A549 (cell line): Measurements from ENCODE around the gene KLHL35. TPM values are rescaled to one million over a fixed set of nuclear protein-coding genes. Genes with fewer than 3 reads are reported as not detected.
A peak's percentile ranks its signal among the peaks of the same experiment; 100 is the strongest.

Source experiments
- ATAC-seq, 2 experiments: fragments of 200-7000 bp in 1 of 2; fragments of >200 bp in 1 of 2; cut with Nextera tagmentation in 1 of 2; cut with Tn5 transposase in 1 of 2; 3 replicates each; pipeline versions ENCODE4 v1.8.0 to v1.9.1; 2018 to 2020; ENCODE audit warnings: mild to moderate bottlenecking in 1 of 2, moderate library complexity in 1 of 2
- CTCF ChIA-PET: fragments of 300-600 bp; sonication (Branson Sonifier 250); formaldehyde crosslinking; extraction: SDS; loops from one replicate; lab custom pipeline; 2021; ENCODE audit warnings: antibody characterized with exemption, inconsistent platforms; lab: Yijun Ruan, JAX
- POLR2A ChIA-PET: fragments of 350-600 bp; formaldehyde crosslinking; extraction: SDS; loops from one replicate; lab custom pipeline; 2021; ENCODE audit warnings: antibody characterized with exemption, inconsistent platforms; lab: Yijun Ruan, JAX
- DNase-seq, 2 experiments: peaks; one replicate each; pipeline versions ENCODE4 v3.0.0 to v3.0.0-alpha.2; 2011 to 2016; ENCODE audit warnings: low read depth in 1 of 2, low spot score in 1 of 2
- FAIRE-seq: peaks from 2 replicates; lab custom pipeline; 2011; peaks lifted over from hg19 to GRCh38; lab: Jason Lieb, UNC
- H3K27ac ChIP-seq, 2 experiments: fragments of >200 bp; sonication (Bioruptor Twin); formaldehyde crosslinking; 3 replicates each; pipeline ENCODE4 v1.5.1; 2016 to 2017
- H3K4me1 ChIP-seq: fragments of >200 bp; sonication (Bioruptor Twin); formaldehyde crosslinking; 3 replicates; pipeline ENCODE4 v1.6.1; 2016
- H3K4me2 ChIP-seq: fragments of >200 bp; sonication (Bioruptor Twin); formaldehyde crosslinking; 3 replicates; pipeline ENCODE4 v1.6.1; 2016
- H3K4me3 ChIP-seq: fragments of >200 bp; sonication (Bioruptor Twin); formaldehyde crosslinking; 3 replicates; pipeline ENCODE4 v1.5.1; 2016
- H3K9me3 ChIP-seq: fragments of >200 bp; sonication (Bioruptor Twin); formaldehyde crosslinking; 3 replicates; pipeline ENCODE4 v1.6.1; 2016
- BHLHE40 ChIP-seq: IDR thresholded peaks from 2 replicates; pipeline ENCODE4 v1.6.1; 2012; ENCODE audit warnings: low read depth, low read length, inconsistent platforms
- CHD2 ChIP-seq: fragments of 150-350 bp; IDR thresholded peaks from 2 replicates; pipeline ENCODE4 v1.6.1; 2014; ENCODE audit warnings: low read length; ENCODE audit not compliant: partially characterized antibody
- FOXS1 ChIP-seq: fragments of 250-450 bp; sonication (Bioruptor Pico); IDR thresholded peaks from 2 replicates; pipeline ENCODE4 v1.5.0; 2020; ENCODE audit warnings: mild to moderate bottlenecking, moderate library complexity
- GATA3 ChIP-seq: IDR thresholded peaks from 2 replicates; pipeline ENCODE4 v1.6.1; 2012; ENCODE audit warnings: borderline replicate concordance
- HES2 ChIP-seq: fragments of >200 bp; sonication (Bioruptor Twin); formaldehyde crosslinking; IDR thresholded peaks from 2 replicates; pipeline ENCODE4 v1.6.1; 2016
- HOXB13 ChIP-seq: fragments of 250-450 bp; sonication (Bioruptor Pico); IDR thresholded peaks from 2 replicates; pipeline ENCODE4 v1.5.0; 2020; ENCODE audit warnings: low read depth, mild to moderate bottlenecking, moderate library complexity
- JUN ChIP-seq, 2 experiments: fragments of >200 bp; sonication (Bioruptor Twin); formaldehyde crosslinking; IDR thresholded peaks; 2 replicates in 1 of 2; 3 replicates in 1 of 2; pipeline ENCODE4 v1.6.1; 2016 to 2017
- JUNB ChIP-seq: fragments of >200 bp; sonication (Bioruptor Twin); formaldehyde crosslinking; IDR thresholded peaks from 2 replicates; pipeline ENCODE4 v1.6.1; 2016
- MAFK ChIP-seq: fragments of 450-650 bp; IDR thresholded peaks from 2 replicates; pipeline ENCODE4 v1.6.1; 2014; ENCODE audit not compliant: partially characterized antibody
- NR3C1 ChIP-seq: fragments of >200 bp; sonication (Bioruptor Twin); formaldehyde crosslinking; IDR thresholded peaks from 3 replicates; pipeline ENCODE4 v1.6.1; 2017
- TP53 ChIP-seq: fragments of 250-450 bp; sonication (Bioruptor Pico); IDR thresholded peaks from 2 replicates; pipeline ENCODE4 v1.5.0; 2021; ENCODE audit warnings: mild to moderate bottlenecking, moderate library complexity
- ZFP36 ChIP-seq: fragments of 450-650 bp; IDR thresholded peaks from 2 replicates; pipeline ENCODE4 v1.6.1; 2014; ENCODE audit warnings: borderline replicate concordance; ENCODE audit not compliant: partially characterized antibody
- ZNF302 ChIP-seq: fragments of 250-450 bp; sonication (Bioruptor Pico); IDR thresholded peaks from 2 replicates; pipeline ENCODE4 v1.9.0; 2021; ENCODE audit warnings: inconsistent platforms, mild to moderate bottlenecking, moderate library complexity
- ZSCAN20 ChIP-seq: fragments of 250-450 bp; sonication (Bioruptor Pico); IDR thresholded peaks from 2 replicates; pipeline ENCODE4 v1.8.0; 2022; ENCODE audit warnings: mild to moderate bottlenecking, moderate library complexity
- WGBS: methylation state at CpG from one replicate; pipeline ENCODE4 v1.1.6; 2017; ENCODE audit errors: missing lambda C conversion rate; 5-methylcytosine and 5-hydroxymethylcytosine counted together
- polyA plus RNA-seq, 4 experiments: library from polyadenylated mRNA; depleted of rRNA in 3 of 4; stranded (reverse); fragments of >200 nt; fragmentation: RNase III in 1 of 4; extraction: RNeasy Plus Mini Kit Qiagen cat#74134 plus additional on column Dnase treatment in 1 of 4; gene quantifications; 2 replicates in 3 of 4; 3 replicates in 1 of 4; pipeline ENCODE4 v1.2.3, GENCODE V29; 2011 to 2017
- TF ChIP-seq, protein P1 (sequence below): fragments of >200 bp; sonication (Bioruptor Twin); formaldehyde crosslinking; IDR thresholded peaks from 3 replicates; pipeline ENCODE4 v1.5.1; 2016
- TF ChIP-seq, protein P2 (sequence below): IDR thresholded peaks from 2 replicates; pipeline ENCODE4 v1.6.1; 2012

KLHL35 gene
- polyA plus RNA-seq, 2 of the 4 experiments (the other 2 are of a cell fraction) = 0.56 to 1.0 TPM

GRCh38 chr11:75465701-75466531, 32.9 kb upstream of the KLHL35 start:
- ChIA-PET POLR2A (no interaction called here), CTCF (interaction anchor here (1.0 to 1.9 kb wide), 7 partner anchors 12 to 186 kb away, joined by 3 to 6 read pairs (median 4); no protein-coding TSS in a partner anchor)
- FAIRE-seq (no peak), DNase-seq (no peak), ATAC-seq (no peak)
- TF ChIP-seq HOXB13 (CRISPR knock-in tag) (no peak), GATA3 (no peak), TP53 (CRISPR knock-in tag) (no peak)
- TF ChIP-seq, protein P1, sequence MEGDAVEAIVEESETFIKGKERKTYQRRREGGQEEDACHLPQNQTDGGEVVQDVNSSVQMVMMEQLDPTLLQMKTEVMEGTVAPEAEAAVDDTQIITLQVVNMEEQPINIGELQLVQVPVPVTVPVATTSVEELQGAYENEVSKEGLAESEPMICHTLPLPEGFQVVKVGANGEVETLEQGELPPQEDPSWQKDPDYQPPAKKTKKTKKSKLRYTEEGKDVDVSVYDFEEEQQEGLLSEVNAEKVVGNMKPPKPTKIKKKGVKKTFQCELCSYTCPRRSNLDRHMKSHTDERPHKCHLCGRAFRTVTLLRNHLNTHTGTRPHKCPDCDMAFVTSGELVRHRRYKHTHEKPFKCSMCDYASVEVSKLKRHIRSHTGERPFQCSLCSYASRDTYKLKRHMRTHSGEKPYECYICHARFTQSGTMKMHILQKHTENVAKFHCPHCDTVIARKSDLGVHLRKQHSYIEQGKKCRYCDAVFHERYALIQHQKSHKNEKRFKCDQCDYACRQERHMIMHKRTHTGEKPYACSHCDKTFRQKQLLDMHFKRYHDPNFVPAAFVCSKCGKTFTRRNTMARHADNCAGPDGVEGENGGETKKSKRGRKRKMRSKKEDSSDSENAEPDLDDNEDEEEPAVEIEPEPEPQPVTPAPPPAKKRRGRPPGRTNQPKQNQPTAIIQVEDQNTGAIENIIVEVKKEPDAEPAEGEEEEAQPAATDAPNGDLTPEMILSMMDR = no peak
- TF ChIP-seq, protein P2, sequence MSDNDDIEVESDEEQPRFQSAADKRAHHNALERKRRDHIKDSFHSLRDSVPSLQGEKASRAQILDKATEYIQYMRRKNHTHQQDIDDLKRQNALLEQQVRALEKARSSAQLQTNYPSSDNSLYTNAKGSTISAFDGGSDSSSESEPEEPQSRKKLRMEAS = no peak
- Histone ChIP-seq H3K4me3 (no peak overlapping the region), H3K4me2 (no peak overlapping the region), H3K27ac (no peak overlapping the region), H3K9me3 (no peaks in the 10 kb centered on the region), H3K4me1 (no peaks in the 10 kb centered on the region)
- 86% methylated on average over 11 of the region's 11 CpGs for WGBS

DNA sequence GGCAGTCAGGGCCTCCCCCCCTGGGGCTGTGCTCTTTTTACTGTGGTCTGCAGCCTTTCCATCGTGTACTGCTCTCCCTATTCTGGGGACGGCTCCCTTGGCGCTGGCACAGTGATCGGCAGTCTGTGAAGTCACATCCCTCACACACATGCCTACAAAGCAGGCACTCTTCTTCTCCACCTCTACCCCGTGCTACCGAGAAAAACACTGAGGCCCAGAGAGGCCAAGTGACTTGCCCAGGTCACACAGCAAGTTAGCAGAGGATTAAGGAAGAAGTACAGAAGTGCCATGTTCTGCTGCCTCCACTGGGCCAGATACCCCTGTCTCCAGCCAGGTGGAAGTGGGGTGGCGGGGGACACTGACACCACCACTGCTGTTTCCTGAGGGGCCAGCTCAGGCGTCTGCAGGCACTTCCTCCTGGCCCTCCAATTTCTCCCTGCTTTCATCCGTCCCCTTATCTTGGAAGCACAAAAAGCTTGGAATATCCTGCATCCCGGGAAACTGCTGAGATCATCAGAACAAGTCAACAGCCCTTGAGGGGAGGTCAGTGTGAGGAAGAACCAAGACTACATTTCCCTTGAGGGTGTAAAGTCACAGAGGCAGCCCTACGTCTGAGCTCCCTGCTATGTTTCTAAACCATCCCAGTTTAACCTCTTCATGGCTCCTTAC, 30.2 kb upstream of the KLHL35 start:
- Histone ChIP-seq H3K4me1 (no peaks in the 10 kb centered on the region), H3K4me2 (no peak overlapping the region), H3K4me3 (no peak overlapping the region), H3K9me3 (no peaks in the 10 kb centered on the region), H3K27ac (no peak overlapping the region)
- FAIRE-seq (no peak), ATAC-seq (no peak), DNase-seq (no peak)
- 75% methylated on average over 11 of the region's 11 CpGs for WGBS
- TF ChIP-seq JUN (IDR thresholded peaks at IDR 0.05) (no peak), FOXS1 (CRISPR knock-in tag) (no peak), HES2 (no peak), NR3C1 (no peak), MAFK (peak; percentile 79), ZFP36 (peak; percentile 19), CHD2 (no peak), ZNF302 (no peak), HOXB13 (CRISPR knock-in tag) (no peak), ZSCAN20 (CRISPR knock-in tag) (no peak), JUNB (no peak)
- ChIA-PET POLR2A (no interaction called here), CTCF (interaction anchor here (1.0 to 6.9 kb wide), 4 partner anchors 9 to 71 kb away, joined by 3 to 59 read pairs (median 3); partner anchors contain the start of gene GDPD5)

DNA sequence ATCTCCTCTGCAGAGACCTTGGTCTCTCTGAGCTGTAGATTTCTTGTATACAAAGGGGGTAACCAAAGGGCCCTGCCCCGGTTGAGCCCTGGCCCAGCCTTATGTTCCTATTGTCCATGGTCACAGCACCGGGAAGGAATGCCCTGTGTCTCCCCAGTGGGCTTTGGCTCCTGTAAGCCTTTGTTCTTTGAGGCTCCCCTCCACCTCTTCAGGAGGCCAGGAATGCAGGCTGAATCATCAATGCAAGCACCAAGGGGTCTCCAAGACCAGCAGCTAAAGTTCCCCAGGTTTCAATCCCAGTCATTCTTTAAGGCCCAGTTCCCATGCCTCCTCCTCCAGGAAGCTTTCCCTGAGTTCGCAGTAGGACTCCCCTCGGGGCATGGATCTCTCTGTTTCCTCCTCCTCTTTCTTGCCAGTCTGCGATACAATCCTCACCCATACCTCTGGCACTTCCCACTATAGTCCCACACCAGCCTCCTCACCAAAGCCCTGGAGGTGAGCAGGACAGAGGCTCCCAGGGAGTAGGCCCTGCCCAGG, 29.2 kb upstream of the KLHL35 start:
- ChIA-PET POLR2A (no interaction called here), CTCF (interaction anchor here (0.6 to 6.9 kb wide), 6 partner anchors 19 to 248 kb away, joined by 3 to 59 read pairs (median 3); partner anchors contain the start of gene GDPD5)
- Histone ChIP-seq H3K9me3 (no peaks in the 10 kb centered on the region), H3K4me2 (no peak overlapping the region), H3K27ac (0 out of 6 replicates have a peak overlapping the region, but pooled peaks of 1 of the 2 experiments have one; percentile 19), H3K4me3 (no peak overlapping the region), H3K4me1 (no peaks in the 10 kb centered on the region)
- DNase-seq (no peak), FAIRE-seq (no peak), ATAC-seq (peak in 1 of 2 experiments; percentile 16; a peak in 1 of 6 replicates)
- peak; percentile 58 for TF ChIP-seq ZFP36
- TF ChIP-seq BHLHE40 = no peak
- WGBS = 85% methylated on average over 5 of the region's 5 CpGs
